GM18517 (cell line): Measurements from ENCODE around the gene FAM114A2.

Experiments used
- ATAC-seq: cut with Tn5 transposase; IDR thresholded peaks from one replicate; pipeline ENCODE4 v1.9.1; 2021; ENCODE audit warnings: mild to moderate bottlenecking, moderate library complexity; ENCODE audit not compliant: unreplicated experiment

FAM114A2 gene

GRCh38 chr5:153988510-153988909, 50.2 kb downstream of the FAM114A2 start:
- ATAC-seq: no peak

- no peak for ATAC-seq
Measured at GRCh38 chr5:153987301-153987700, 51.4 kb downstream of the FAM114A2 start.

- ATAC-seq: no peak
Measured at GRCh38 chr5:153985498-153985897, 53.2 kb downstream of the FAM114A2 start.

DNA sequence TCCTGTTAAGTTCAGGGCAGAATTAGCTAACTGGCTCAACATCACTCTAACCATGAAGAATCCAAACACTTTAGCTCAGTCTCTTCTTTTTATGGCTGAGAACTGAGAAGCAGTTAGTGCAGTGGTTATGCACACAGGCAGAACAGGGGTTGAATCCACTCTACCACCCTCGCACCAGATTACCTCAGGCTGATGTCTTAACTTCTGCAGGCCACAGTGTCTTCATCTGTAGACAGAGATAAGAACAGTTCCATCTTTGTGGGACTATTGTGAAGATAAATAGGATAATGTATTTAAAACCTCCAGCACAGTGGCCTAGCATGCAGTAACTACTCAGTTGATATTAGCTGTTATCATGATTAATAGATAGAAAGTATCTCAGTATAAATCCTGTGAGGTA, 54.8 kb downstream of the FAM114A2 start:
- ATAC-seq: no peak

- ATAC-seq: no peak
Measured at GRCh38 chr5:153981905-153982605, 56.7 kb downstream of the FAM114A2 start.

DNA sequence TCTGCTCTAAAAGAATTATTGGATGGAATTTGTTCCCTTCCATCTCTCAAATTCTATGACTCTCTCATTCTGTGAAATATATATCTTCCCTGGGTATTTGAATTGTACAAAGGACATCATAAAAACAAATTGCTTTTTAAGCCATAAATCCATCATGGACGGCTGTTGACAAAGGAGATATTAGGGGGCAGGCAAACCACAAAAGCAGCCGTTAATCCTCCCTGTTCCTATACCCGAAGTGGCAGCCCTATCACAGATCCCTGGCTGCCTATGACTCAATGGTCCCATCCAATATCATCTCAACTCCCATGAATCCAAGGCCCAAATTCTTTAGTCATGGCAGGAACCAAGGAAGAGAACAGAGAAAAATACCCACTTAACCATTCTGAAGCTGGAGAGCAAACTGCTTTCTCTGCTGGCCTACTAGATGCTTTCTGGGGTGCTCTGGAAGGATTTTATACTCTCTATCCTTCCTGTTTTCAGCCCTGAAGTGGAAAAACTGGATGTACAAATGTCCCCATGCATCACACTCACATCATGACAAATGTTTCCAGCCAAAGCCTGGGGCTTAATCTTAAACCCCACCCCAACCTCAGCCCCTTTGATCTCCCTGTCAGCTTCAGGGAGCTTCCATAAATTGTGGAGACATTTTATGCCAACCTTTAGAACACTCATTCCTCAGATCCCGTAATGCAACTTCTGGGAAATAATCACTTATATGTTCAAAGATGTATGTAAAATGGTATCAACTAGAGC, 59.5 kb downstream of the FAM114A2 start:
- ATAC-seq: no peak

- ATAC-seq: no peak
Measured at GRCh38 chr5:153974813-153975163, 63.9 kb downstream of the FAM114A2 start.

- no peak for ATAC-seq
Measured at GRCh38 chr5:153974131-153974812, 64.4 kb downstream of the FAM114A2 start.

GRCh38 chr5:153972240-153972639, 66.5 kb downstream of the FAM114A2 start:
- no peak for ATAC-seq

DNA sequence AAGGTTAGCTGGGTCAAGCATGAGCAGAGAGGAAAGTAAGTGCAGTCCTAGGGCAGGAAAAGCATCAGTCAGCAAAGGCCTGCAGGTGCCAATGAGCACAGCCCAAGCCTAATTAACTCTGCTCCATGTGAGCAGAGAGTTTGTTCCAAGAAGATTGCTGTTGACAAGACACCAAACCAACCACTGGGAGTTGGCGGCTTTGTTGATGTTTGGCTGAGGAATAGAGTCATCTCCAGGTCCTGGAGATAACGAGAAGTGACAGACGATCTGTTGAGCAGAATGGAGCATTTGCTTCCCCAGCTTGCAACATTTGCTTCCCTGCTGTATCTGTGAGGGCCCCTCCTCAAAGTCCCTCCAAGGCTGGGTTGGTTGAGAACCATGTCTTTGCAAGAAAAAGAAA, 68.2 kb downstream of the FAM114A2 start:
- ATAC-seq: no peak

- no peak for ATAC-seq
Measured at GRCh38 chr5:153969563-153969895, 69.2 kb downstream of the FAM114A2 start.

GRCh38 chr5:153968761-153969562, 69.7 kb downstream of the FAM114A2 start:
- no peak for ATAC-seq

GRCh38 chr5:153964880-153965645, 73.6 kb downstream of the FAM114A2 start:
- ATAC-seq: no peak

GRCh38 chr5:153964191-153964879, 74.4 kb downstream of the FAM114A2 start:
- no peak for ATAC-seq

GRCh38 chr5:153960269-153961215, 78.2 kb downstream of the FAM114A2 start:
- ATAC-seq: no peak

GRCh38 chr5:153959134-153959957, 79.4 kb downstream of the FAM114A2 start:
- no peak for ATAC-seq

DNA sequence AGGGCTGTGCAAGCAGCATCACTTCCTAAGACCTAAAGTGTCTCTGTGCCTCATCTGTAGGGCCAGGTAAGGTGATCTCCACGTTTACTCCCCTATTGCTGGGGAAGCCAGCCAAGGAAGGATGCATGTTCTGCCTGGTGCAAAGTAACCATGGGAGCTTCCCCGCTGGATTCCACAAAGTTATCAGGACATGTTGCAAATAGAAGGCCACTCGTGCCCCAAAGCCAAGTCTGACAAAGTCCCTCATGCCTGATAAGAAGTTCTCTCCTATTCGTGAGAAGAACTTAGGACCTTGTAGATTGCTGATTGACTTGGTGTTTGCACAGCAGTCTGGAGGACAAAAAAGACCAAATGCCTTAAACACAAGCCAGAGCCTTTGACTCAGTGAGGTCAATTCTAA, 81.5 kb downstream of the FAM114A2 start:
- ATAC-seq: no peak

- ATAC-seq: no peak
Measured at GRCh38 chr5:153953411-153953810, 85.3 kb downstream of the FAM114A2 start.
